ENCODE results near the gene FIGN.

FIGN gene

GRCh38 chr2:163626208-163626607 lies 109.6 kb downstream of the FIGN start:
- no peak for DNase-seq (ENCODE audit: extremely low read depth in 1 of 2, low read depth in 1 of 2)

GRCh38 chr2:163625632-163626031 lies 110.2 kb downstream of the FIGN start:
- DNase-seq (ENCODE audit: extremely low read depth in 1 of 2, low read depth in 1 of 2), result no peak

DNA sequence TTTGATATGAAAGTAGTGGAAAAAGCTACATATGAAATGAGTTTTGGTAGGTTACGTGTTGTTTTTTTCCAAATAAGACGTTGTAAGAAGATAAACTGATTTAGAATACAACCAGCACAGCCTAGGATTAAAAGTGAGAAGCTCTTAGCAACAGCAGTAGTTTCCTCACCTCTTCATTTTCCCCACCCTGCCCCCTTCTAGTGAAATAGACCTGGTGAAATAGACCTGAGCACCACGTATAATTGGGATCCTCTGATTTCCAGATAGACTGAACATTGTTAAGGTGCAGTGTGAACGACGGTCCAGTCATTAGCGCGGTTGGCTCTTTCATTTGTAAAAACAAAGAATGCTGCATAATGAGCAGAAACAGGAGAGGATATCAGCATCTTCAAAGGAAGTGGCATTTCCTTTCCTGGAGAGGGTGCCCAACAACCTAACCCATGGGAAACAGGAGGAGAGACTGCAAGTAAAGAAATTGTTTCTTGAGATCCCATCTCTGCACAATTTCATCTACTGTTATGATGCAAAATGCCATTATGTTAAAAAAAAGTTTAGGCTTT lies 114.3 kb downstream of the FIGN start:
- no peak for DNase-seq (ENCODE audit: extremely low read depth in 1 of 2, low read depth in 1 of 2)

DNA sequence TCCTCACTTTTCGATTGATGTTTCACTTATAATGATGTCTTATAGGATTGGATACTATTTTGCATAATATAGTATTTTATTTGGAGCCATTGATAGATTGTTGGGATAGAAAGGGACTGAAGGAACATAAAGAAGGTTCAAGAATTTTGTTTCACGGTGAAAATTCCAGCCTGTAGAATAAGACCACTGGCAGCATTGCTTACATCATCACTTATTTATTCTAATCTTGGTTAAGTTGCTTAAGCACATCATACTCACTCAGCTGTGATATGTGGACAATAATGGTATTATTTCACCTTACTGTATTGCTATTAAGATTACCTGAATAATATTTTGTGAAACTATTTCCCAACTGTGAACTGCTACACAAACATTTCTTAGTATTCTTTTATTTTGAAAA lies 118.3 kb downstream of the FIGN start:
- DNase-seq (ENCODE audit: extremely low read depth in 1 of 2, low read depth in 1 of 2), result no peak

DNA sequence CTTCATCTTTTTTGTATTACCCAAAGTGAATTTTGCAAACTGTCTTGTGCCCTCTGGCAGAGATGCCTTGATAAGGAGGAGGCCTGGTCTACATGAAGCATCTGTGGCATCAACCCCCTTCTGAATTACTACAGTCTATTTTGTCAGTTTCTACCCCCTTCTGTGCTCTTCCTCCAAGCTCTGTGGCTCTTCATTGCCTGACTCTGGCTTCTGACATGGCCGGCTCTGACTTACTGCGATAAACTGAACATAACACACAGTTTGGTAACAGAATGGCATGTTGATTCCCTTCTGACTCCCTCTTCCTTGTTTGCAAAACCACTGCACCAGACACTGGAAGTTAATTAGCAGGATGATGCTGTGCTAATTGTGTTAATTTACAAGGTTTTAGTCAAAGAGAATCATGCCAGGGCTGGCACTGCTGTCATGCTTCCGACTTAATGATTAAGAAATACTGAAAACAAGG lies 122.5 kb downstream of the FIGN start:
- DNase-seq (ENCODE audit: extremely low read depth in 1 of 2, low read depth in 1 of 2), result no peak

DNA sequence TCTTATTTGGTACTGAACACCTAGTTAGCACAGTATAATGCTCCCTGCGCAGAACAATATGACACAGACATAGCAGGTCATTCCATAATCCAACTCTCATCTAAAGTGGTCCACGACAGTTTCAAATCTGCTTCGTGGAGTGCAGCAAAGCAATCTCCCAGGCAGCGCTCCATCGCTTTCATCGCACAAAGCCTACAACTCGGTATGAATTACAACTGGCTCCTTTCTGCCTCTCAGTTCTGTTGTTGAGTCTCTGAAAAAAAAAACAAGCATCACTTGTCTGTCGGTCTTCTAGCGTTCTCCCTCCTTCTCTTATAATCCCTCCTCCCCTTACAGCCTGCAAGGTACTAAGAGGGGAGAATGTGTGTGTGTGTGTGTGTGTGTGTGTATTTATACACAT lies 123.5 kb downstream of the FIGN start:
- DNase-seq (ENCODE audit: extremely low read depth in 1 of 2, low read depth in 1 of 2), result no peak

- DNase-seq (ENCODE audit: extremely low read depth in 1 of 2, low read depth in 1 of 2), result no peak
Observed at GRCh38 chr2:163611557-163611906, 124.3 kb downstream of the FIGN start.

DNA sequence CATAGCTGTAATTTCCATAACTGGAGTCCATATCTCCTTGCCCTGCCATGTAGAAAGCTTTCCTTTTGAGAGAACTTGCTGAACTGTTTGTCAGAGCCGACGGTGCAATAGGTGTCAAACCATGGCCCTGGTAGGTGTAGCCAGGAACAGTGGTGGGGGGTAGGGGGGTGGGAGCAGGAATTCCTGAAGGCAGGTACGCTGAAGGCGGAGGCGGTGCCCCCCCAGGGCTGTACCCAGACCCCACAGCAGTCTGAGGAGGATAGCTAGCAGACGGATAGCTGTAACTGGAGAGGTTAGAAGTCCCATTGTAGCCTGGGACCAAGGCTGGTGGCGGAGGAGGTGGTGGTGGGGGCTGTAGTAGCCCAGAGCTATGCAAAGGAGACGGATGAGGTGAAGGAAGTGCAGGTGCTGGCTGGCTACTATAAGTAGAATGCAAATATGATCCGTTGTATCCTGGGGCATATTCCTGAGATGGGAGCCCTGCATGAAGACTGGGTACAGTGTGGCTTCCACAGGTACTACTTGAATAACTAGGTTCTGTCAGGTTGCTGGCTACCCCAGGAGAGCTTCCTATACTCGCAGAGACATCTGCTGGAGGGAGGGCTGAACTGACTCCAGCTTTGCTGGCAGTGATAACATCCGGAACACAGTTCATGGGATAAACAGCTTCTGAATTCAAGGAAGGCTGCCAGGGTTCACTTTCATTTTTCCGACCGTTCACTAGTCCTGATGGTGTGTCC lies 124.8 kb downstream of the FIGN start:
- DNase-seq (ENCODE audit: extremely low read depth in 1 of 2, low read depth in 1 of 2), result no peak

DNA sequence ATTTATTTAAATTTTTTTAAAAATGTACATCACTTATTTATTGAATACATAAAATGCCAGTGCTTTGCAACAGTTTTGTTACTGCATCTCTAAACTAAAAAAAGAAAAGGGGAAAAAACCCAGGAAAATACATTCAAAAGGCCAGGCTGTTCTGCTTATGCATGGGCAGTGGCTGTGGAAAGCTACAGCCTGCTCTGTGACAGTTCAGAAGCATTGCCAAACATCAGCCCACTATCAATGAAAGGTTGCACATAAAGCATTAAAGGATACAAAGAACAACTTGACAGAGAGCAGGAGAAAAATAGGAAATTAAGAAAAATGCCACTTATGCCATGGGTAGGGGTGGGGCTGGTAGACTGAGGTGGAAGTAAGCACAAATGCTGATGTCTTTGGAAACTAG lies 128.2 kb downstream of the FIGN start:
- DNase-seq (ENCODE audit: extremely low read depth in 1 of 2, low read depth in 1 of 2), result no peak

GRCh38 chr2:163606878-163607277 lies 128.9 kb downstream of the FIGN start:
- DNase-seq (ENCODE audit: extremely low read depth in 1 of 2, low read depth in 1 of 2), result no peak

DNA sequence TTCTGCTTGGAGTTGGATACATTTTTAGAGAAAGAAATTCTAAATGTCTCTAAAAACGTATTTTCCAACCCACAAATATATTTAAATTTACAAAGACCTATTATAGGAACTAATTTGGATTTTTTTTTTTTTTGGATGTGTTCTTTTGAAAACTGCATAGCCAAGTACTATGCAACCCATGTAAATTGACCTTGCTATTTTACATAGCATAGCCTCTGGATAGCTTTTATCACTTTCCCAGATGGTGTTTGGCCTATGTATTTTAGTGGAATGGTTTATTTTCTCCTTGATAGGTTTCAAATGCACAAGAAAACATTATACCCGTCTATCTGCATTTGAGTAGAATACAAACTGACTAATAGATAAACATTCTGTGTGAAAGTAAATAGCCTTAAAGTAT lies 130.0 kb downstream of the FIGN start:
- DNase-seq (ENCODE audit: extremely low read depth in 1 of 2, low read depth in 1 of 2), result no peak

DNA sequence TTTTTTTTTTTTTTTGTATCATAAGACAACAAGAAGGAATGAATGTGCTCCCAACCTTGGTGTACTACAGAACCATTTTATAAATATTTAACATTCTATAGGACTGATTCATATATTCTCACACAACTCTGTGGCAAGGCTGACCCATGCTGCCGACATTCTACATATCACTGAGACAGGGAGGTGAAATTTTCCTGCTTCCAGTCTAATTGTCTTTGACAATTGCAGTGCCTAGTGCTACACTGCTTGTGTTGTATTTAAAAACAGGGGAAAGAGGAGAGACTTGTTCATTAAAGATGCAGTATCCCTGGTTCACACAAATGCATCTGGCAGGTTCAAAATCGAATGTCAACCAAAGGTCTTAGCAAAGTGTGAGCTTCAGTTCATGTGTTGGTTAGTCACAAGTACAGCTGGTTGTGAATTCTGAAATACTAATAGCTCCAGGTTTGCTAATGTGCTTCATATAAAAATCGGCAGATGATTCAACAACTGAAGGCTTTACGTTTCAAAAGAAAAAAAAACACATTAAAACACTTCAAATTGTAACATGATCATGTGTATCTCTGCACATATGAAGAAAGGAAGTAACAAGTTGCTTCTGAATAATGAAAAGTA lies 130.8 kb downstream of the FIGN start:
- DNase-seq (ENCODE audit: extremely low read depth in 1 of 2, low read depth in 1 of 2), result no peak

GRCh38 chr2:163602196-163602595 lies 133.6 kb downstream of the FIGN start:
- DNase-seq (ENCODE audit: extremely low read depth in 1 of 2, low read depth in 1 of 2), result no peak

DNA sequence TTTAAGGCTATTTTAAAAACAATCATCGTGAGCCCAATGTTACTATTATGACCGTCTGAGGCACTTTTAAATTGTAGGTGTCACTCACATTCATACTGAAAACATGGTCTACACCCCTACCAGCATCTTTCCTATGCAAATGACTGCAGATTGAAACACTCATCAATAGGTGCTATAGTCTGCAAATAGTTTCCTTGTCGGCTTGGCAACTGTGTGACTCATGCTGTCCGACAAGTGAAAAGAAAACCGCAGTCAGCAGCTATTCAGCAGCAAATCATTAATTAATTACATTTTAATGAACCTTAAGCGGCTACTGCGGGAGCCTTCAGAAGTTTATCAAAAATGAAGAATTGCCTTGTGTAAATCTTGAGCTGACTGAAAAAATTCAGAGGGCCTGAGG lies 134.4 kb downstream of the FIGN start:
- DNase-seq (ENCODE audit: extremely low read depth in 1 of 2, low read depth in 1 of 2), result no peak

- DNase-seq (ENCODE audit: extremely low read depth in 1 of 2, low read depth in 1 of 2), result no peak
Observed at GRCh38 chr2:163600801-163601200, 135.0 kb downstream of the FIGN start.

- no peak for DNase-seq (ENCODE audit: extremely low read depth in 1 of 2, low read depth in 1 of 2)
Observed at GRCh38 chr2:163595028-163595427, 140.8 kb downstream of the FIGN start.

DNA sequence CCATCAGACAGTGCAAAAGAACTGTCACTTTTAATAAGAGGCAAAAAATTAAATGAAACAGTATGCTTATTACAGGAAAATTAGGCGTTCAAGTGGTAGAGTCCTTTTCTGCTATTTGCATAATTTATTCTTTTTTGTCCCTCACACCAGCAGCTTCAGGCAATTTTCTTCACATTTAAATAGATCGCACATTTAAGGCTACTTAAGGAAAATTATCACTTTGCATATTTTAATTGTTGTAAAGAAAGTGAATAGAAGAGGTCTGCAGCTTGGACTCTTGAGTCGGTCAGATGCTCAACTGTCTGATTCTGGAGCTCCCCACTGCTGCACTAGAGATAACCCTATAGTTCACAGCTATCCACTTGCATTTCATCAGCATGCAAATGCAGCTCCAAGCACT lies 141.3 kb downstream of the FIGN start:
- DNase-seq (ENCODE audit: extremely low read depth in 1 of 2, low read depth in 1 of 2), result no peak

- no peak for DNase-seq (ENCODE audit: extremely low read depth in 1 of 2, low read depth in 1 of 2)
Observed at GRCh38 chr2:163593982-163594381, 141.8 kb downstream of the FIGN start.

GRCh38 chr2:163592954-163593622 lies 142.7 kb downstream of the FIGN start:
- DNase-seq (ENCODE audit: extremely low read depth in 1 of 2, low read depth in 1 of 2), result no peak

DNA sequence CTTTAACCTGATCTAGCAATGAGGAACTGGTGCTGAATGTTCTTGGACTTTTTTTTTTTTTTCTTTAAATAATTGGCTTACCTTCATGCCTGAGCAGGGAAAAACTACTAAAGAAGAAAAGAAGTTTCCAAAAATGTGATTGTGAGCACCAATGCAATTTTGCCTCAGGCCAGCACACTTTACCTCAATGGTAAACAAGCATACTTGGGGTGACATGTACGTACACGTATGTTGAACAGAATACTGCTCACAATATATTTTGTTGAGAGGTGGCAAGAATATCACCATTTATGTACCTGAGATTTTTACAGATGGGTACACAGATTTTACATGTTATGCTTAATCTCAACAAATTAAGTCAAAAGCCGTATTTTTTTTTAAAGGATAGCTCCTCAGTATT lies 144.3 kb downstream of the FIGN start:
- no peak for DNase-seq (ENCODE audit: extremely low read depth in 1 of 2, low read depth in 1 of 2)

GRCh38 chr2:163580757-163581156 lies 155.1 kb downstream of the FIGN start:
- no peak for DNase-seq (ENCODE audit: extremely low read depth in 1 of 2, low read depth in 1 of 2)

GRCh38 chr2:163574309-163574708 lies 161.5 kb downstream of the FIGN start:
- DNase-seq (ENCODE audit: extremely low read depth in 1 of 2, low read depth in 1 of 2), result no peak

Measured in stimulated activated CD8-positive, alpha-beta memory T cell treated with anti-CD3 and anti-CD28 coated beads, Interleukin-7, amount 100 ng/mL, for 48 hours (primary cell).